Loucy (cell line): ENCODE results near the gene MRPL51.

Source experiments
- EZH2phosphoT487 ChIP-seq: fragments of 200-600 bp; IDR thresholded peaks from 2 replicates; pipeline ENCODE4 v1.6.1; 2018; ENCODE audit warnings: antibody characterized with exemption, mild to moderate bottlenecking, moderate library complexity, borderline replicate concordance
- TF ChIP-seq, protein P1 (sequence below): fragments of 200-600 bp; sonication (generic); conservative IDR thresholded peaks from 2 replicates; pipeline ENCODE4 v1.5.1; 2014; ENCODE audit warnings: mild to moderate bottlenecking, antibody characterized with exemption, low read length

DNA sequence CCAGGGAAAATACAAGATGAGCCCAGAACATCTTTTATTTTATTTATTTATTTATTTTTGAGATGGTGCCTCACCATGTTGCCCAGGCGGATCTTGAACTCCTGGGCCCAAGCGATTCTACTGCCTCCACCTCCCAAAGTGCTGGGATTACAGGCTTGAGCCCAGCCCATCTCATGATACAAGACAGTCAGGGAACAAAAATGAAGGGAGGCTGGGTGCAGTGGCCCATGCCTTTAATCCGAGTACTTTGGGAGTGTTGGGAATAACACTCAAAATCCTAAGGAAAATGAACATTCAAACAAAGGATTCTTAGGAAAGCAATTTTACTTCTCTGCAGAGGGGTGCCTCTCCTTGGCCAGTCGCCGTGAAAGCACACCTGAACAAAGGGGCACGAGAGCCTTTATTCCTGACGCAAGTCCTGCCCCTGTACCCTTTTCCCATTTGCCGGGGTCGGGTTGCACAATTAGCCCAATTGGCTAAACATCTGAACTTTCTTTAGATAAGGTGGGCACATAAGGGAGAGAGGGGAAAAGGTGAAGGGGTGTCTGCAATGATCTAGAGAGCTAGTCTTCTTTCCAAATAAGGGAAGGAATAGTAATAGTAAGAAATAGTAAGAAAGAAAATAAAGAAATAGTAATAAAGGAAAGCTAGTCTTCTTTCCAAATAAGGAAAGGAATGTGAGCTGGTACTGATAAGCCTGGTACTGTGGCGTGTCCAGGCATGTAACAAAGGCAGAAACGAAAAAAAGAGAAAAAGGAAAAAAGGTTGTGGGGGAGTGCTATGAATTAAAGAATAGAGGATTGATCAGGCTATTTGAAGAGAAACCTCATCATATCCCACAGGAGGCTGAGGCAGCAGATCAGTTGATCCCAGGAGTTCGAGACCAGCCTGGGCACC is 14.3 kb upstream of the MRPL51 start:
- TF ChIP-seq, protein P1, sequence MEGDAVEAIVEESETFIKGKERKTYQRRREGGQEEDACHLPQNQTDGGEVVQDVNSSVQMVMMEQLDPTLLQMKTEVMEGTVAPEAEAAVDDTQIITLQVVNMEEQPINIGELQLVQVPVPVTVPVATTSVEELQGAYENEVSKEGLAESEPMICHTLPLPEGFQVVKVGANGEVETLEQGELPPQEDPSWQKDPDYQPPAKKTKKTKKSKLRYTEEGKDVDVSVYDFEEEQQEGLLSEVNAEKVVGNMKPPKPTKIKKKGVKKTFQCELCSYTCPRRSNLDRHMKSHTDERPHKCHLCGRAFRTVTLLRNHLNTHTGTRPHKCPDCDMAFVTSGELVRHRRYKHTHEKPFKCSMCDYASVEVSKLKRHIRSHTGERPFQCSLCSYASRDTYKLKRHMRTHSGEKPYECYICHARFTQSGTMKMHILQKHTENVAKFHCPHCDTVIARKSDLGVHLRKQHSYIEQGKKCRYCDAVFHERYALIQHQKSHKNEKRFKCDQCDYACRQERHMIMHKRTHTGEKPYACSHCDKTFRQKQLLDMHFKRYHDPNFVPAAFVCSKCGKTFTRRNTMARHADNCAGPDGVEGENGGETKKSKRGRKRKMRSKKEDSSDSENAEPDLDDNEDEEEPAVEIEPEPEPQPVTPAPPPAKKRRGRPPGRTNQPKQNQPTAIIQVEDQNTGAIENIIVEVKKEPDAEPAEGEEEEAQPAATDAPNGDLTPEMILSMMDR: no peak
- no peak for TF ChIP-seq EZH2phosphoT487
